Cardiac septum (tissue), 1 donor: ENCODE measurements around the gene IL13RA2. TPM values are rescaled to one million over a fixed set of nuclear protein-coding genes. Genes with fewer than 3 reads are reported as not detected.

Source experiments
- DNase-seq: peaks from one replicate; pipeline ENCODE4 v3.0.0-alpha.2; 2020; ENCODE audit warnings: low spot score
- intact Hi-C: fragments of 100-400 bp; cut with DNase I; formaldehyde crosslinking; loops from one replicate; pipeline ENCODE4 v1.14.0; 2022
- long read RNA-seq: library from polyadenylated mRNA; unstranded; transcript quantifications from one replicate; pipeline ENCODE4 v2.0.0, GENCODE V29; 2021
- total RNA-seq: library from RNA; stranded (reverse); fragmentation: NEBNext Ultra II Directional; extraction: Animal tissue kit (Norgen Biotek cat#: 25700); gene quantifications from one replicate; pipeline ENCODE4 v1.2.1, GENCODE V29; 2021
- donor health status: DM: no; HTN: no; CAD: no.

The IL13RA2 gene
- 0.54 TPM for total RNA-seq
- long read RNA-seq = 0 reads

DNA sequence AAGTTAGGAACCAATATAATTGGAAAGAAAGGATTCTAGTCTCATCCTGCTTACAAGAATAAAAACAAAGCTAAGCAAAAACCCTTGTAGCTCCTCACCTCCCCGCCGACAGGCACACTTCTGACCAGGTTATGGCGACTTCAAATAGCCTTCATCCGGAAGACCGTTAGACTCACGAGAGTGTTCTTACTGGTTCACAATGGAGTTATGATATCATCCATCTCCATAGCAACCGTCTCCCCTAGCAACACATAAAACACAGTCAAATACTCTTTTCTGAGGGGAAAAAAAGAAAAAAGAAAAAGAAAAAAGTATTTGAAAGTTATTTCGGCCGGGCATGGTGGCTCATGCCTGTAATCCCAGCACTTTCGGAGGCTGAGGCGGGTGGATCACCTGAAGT, at the start of gene IL13RA2:
IL13RA2 (minus strand) TSS at position 162 of the 400 bp plus-strand sequence. CDS start 347 bp downstream, outside the sequence.
- intact Hi-C loops = no loop called here
- no peak for DNase-seq

GRCh38 chrX:115065304-115065703, 47.9 kb upstream of the IL13RA2 start:
- intact Hi-C loops = no loop called here
- no peak for DNase-seq

DNA sequence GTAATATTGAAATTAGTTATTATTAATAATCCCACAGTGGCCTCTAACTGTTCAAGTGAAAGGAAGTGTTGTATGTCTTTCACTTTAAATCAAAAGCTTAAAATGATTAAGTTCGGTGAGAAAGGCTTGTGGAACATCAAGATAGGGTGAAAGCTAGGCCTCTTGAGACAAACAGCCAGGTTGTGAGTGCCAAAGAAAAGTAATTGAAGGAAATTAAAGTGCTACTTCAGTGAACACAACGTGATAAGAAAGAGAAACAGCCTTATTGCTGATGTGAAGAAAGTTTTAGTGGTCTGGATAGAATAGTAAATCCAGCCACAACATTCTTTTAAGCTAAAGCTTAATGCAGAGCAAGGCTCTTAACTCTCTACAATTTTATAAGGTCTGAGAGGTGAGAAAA, 42.6 kb upstream of the IL13RA2 start:
- intact Hi-C loops = no loop called here

DNA sequence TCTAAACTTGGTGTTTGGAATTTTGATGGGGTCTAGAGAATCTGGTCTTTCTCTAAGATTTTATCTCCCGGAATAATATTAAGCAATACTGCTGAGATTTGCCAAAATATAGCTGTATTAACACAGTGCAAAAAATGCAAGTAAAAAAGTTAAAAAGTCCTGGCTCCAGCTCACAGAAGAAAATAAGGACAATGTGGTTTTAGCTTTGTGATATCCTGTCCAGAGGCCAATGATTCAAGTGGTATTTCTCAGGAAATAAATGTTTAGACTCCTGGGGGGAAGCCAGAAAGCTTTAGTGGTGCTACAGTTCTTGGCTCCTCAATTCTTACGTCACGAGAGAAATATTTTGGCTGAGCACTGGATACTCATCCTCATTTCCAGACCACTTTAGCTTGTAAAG, 40.9 kb upstream of the IL13RA2 start:
- no peak for DNase-seq
- intact Hi-C loops = no loop called here

More for the DNA sequence above, 42.6 kb upstream of the IL13RA2 start:
- DNase-seq = no peak

DNA sequence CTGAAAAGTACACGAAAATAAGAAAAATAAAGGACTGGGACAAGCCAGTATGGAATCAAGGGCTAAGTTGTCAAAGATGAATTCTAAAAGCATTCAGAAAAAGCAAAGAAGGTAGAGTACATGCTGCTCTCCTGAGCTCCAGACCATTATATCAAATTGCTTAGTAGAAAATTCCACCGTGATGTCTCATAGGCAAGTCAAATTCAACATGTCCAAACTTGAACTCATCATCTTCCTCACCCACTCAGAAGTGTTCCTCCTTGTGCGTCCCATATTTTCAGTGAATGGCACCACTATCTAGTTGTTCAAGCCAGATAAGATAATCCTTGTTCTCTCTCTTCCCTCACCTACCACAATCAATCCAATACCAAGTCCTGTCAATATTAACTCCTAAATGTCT, 37.5 kb upstream of the IL13RA2 start:
- intact Hi-C loops = no loop called here
- DNase-seq = no peak

- DNase-seq = no peak
- intact Hi-C loops = no loop called here
These were observed 35.8 kb upstream of the IL13RA2 start for GRCh38 chrX:115053223-115053622.

- intact Hi-C loops = no loop called here
- no peak for DNase-seq
These were observed 30.3 kb upstream of the IL13RA2 start for GRCh38 chrX:115047715-115048114.

DNA sequence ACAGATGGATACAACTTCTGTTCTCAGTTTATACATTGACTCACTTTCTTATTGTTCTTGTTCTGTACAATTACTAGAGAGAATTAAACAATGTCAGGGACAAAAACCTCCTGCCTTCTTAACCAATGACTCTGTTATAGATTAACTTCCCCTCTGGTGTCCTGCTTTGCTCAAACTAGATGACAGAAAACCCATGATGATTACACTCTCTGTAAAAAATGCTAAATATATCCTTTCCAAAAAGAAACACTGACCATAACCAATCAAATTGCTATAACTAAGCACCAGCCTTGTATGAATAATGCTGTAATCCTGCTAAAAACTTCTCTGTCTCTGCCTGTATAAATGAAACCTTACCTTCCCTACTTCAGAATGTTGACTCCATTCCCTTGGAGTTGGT, 29.8 kb upstream of the IL13RA2 start:
- intact Hi-C loops = no loop called here
- no peak for DNase-seq

DNA sequence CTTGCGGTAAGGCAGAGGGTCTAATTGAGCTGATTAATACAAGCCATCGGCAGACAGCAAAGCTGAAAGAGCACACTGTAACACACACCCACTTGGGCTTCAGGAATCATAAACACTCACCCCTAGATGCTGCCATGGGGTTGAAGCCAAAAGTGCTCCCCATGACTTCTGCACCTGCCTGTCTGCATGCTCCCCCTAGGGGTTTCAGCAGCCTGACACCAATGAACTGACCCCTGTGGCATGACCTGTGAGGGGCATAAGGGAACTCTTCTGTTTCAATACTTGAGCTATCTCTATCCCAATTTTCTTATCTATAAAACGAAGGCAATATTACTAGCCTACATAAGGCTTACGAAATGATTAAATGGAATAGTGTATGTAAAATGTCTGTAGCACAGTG, 23.0 kb upstream of the IL13RA2 start:
- intact Hi-C loops = no loop called here
- no peak for DNase-seq

DNA sequence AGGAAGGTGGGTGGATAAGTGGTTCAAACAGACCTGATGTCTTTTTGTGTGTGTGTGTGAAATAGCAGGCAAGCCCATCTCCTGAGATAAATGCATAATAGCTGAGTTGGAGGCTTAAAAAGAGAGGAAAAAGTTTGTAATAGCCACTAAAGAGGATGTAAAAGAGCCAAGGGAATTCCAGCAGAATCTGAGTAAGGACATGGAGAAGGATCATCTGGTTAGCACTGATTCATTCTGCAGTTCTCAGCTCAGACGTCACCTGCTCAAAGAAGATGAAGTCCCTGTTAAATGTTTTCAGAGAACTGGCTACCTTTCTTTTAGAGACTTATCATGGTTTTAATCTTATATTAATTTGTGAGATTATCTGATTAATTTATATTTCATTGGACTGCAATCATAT, 21.0 kb upstream of the IL13RA2 start:
- intact Hi-C loops = no loop called here
- no peak for DNase-seq

DNA sequence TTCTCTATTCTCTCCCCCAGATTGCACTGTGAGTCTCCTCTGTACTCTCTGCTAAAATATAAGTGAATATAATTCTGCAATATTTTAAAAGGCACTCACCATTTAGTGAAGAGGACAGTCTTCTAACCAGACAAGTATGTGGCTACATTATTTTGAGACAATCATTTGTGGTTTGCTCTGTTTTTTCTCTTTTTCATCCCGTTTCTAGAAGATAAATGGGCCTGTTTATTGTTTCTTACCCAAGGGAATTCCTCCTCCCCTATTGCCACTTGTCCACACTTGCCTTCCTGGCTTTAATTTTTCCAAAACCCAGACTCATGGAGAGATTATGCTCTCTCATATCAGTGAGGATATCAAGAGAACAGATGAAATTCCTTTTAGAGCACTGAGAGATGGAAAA, 18.6 kb upstream of the IL13RA2 start:
- DNase-seq = no peak
- intact Hi-C loops = no loop called here

DNA sequence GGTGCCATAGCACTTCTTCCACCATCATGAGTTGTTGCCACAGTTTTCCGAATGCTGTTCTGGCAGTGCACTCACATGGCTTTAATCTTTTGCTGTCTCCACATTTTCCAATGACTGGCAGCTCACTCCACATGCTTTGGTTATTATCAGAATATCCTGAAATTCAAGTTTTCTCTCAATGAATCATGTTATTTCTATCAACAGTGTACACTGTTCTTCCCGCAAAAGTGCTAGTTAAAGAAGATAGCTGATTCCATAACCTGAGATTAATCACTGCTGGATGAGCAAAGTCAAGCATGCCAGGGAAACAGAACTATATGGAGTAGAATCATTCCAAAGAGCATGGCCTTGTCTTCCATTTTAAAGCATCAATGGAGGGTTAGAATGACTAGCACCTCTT, 14.6 kb upstream of the IL13RA2 start:
- no peak for DNase-seq
- intact Hi-C loops = no loop called here

- intact Hi-C loops = no loop called here
- DNase-seq = no peak
These were observed 13.2 kb upstream of the IL13RA2 start for GRCh38 chrX:115030625-115031024.

- intact Hi-C loops = no loop called here
These were observed 12.6 kb upstream of the IL13RA2 start for GRCh38 chrX:115029869-115030570.

DNA sequence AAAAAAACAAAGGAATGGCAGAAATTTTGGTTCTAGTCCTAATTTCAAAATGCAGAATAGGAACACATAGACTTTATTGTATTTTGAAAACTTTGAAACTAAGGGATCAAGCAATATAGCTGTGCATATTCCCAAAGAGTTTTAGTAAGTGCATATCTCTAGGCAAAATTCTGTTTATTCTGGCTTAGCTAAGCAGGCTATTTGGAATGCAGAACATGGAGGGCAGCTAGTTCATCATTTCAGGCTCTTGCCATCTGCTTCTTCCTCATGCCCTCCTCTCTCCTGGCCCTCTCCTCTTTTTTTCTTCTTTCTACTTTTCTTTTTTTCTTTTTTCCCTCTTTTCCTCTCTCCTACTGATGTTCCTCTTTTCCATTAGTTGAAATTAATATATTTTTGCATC, 12.0 kb upstream of the IL13RA2 start:
- intact Hi-C loops = no loop called here
- DNase-seq = no peak

More at GRCh38 chrX:115029869-115030570, 12.6 kb upstream of the IL13RA2 start:
- DNase-seq = no peak

GRCh38 chrX:115023811-115024210, 6.4 kb upstream of the IL13RA2 start:
- no peak for DNase-seq
- intact Hi-C loops = no loop called here

DNA sequence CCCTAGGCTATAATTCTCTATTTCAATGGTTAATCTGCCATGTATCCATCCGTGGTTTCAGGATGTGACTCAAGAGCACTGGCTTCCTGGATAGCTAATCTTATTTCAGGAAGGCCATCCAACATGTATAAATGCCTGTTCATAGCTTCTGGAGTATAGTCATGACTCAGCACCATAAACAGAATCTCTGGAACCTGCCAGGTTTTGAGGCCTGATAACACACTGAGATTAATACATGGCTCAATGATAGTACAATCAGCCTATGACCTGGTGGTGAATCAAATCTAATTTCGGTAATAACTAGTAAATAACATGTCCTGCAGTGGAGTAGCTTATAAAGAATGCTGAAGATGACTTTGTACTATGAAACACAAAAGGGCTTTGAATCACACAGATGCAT, 5.7 kb upstream of the IL13RA2 start:
- no peak for DNase-seq
- intact Hi-C loops = no loop called here

DNA sequence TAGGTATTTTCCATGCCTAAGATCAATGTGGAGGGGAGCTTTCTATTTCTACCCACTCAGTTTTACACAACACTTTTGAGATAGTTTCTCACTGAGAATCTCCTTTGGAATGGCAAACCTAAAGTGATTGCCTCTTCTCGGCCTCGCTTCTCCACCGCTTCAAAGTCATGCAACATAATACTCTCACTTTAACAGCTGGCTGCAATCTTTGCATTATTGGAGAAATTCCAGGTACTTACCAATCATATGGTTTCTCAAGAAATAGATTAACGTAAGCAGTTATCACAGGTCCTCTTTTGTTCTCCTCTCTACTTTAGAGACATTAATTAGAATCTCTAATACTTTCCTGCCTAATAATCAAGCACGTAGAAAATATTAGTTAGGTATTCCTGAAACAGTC, 3.7 kb upstream of the IL13RA2 start:
- DNase-seq = no peak
- intact Hi-C loops = no loop called here

GRCh38 chrX:115018944-115019343, 1.5 kb upstream of the IL13RA2 start:
- intact Hi-C loops = no loop called here
- no peak for DNase-seq

DNA sequence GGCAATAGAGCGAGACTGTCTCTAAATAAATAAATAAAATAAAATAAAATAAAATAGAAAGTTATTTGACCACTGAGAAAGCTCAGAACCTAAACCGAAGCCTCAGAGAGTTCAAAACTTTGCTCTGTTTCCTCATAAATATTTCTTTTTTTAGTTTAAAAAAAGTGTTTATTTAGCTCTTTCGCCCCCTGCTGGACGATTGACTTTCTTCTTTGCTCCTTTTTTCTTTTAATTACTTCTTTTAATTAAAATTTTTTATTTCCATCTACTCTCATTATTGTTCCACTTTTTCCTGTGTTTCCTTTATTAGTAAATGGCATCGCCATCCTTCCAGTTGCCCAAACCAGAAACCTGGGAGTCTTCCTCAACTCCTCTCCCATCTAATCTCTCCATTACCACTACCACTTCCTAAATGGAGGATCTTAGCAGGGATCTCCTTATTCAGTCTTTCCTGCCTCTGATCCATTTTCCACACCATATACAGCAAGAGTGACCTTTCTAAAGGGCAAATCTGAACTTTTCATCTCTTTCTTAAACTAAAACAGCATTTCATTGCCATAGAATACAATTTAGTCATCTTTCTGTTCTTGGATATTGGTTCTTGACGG, 728 bp upstream of the IL13RA2 start:
- intact Hi-C loops = no loop called here
- no peak for DNase-seq

DNA sequence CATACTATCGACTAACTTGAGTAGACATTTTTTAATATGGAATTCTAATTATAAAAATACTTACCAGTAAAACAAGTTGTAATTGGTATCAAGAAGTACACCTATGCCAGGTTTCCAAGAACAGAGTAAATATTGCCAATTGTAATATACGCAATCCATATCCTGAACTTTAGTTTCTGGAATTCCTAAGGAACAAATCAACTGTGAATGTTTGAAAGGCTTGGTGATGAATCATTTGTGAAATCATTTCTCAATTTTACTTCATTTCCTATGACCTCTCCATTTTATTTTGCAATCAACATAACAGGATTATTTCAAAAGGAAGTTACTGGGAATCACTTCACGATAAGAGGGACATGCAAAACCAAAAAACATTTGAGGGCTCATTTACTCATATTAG, 3.7 kb downstream of the IL13RA2 start:
- intact Hi-C loops = no loop called here
- no peak for DNase-seq

DNA sequence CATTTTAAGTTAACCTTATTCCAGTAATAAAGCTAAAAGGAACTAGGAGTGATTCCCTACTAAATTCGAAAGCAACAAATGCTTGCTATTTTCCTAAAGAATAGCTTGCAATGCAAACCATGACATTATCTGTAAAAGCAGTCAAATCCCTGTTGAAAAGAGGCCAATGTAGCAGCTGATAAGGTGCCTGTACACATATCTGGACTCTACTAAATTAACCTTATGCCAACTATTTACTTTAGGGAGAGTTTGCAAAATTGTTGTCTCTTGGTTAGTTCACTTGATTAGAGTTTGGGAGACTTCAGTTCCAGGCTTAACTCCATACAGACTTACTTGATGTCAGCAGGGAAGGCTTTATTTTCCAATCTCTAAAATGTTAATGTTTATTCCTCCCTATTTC, 6.0 kb downstream of the IL13RA2 start:
- intact Hi-C loops = no loop called here
- no peak for DNase-seq
